GM20000 (cell line): ENCODE measurements around the gene NUP62.

Experiments
- DNase-seq: peaks from one replicate; pipeline ENCODE4 v3.0.0; 2012; ENCODE audit warnings: low spot score
- CTCF ChIP-seq: IDR thresholded peaks from 2 replicates; pipeline ENCODE4 v1.5.1; 2012; ENCODE audit warnings: mild to moderate bottlenecking, control low read depth; ENCODE audit errors: extremely low read depth, missing control alignments

Gene NUP62

GRCh38 chr19:49937750-49938381 is 8.6 kb upstream of the NUP62 start:
- DNase-seq = peak; percentile 74

GRCh38 chr19:49936549-49936948 is 7.2 kb upstream of the NUP62 start:
- DNase-seq = no peak
- no peak for TF ChIP-seq CTCF

More at GRCh38 chr19:49937750-49938381, 8.6 kb upstream of the NUP62 start:
- peak; percentile 89 for TF ChIP-seq CTCF

GRCh38 chr19:49933643-49934042 is 4.3 kb upstream of the NUP62 start:
- TF ChIP-seq CTCF = no peak
- DNase-seq = no peak

GRCh38 chr19:49932731-49933131 is 3.4 kb upstream of the NUP62 start:
- TF ChIP-seq CTCF = no peak
- DNase-seq = no peak

- TF ChIP-seq CTCF = no peak
- DNase-seq = no peak
Observed at GRCh38 chr19:49932041-49932451, 2.7 kb upstream of the NUP62 start.

GRCh38 chr19:49931293-49932040 is 2.2 kb upstream of the NUP62 start:
- no peak for TF ChIP-seq CTCF
- DNase-seq = no peak

GRCh38 chr19:49930483-49931011 is 1.2 kb upstream of the NUP62 start:
- DNase-seq = no peak
- TF ChIP-seq CTCF = no peak
